Measurements from ENCODE around the gene BCL2. TPM values are rescaled to one million over a fixed set of nuclear protein-coding genes. Genes with fewer than 3 reads are reported as not detected.

BCL2 gene
- total and polyA plus RNA-seq, 9 of the 15 experiments (the other 6 are each of a cell fraction or from before 2014, with no cell fraction given), result 0.10 to 1.1 (median 0.65) TPM

DNA sequence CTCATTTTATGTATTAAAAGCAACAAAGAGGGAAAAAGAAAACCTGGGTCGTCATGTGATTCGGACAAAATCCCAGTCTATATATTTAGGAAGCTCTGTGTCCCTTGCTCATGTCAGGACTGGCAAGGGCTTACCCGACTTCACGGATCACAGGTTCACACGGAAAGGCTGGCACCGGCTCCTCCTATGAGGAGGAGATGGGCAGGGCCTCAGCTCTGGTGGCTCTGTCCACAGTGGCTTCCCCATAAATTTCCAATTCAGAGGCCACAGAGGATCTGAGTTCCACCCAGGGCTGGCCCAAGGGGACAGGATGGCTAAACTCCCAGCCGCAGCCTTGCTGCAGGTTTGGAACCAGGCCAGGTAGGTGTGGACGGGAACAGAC is 186.8 kb downstream of the BCL2 start:
- no peaks in the 10 kb centered on the region for H3K79me2 ChIP-seq (ENCODE audit: control insufficient read depth, insufficient read depth, low read length)
- no peaks in the 10 kb centered on the region for H3K4me1 ChIP-seq (replicated peaks in 1 of 2; ENCODE audit: control insufficient read depth in 2 of 2, insufficient read depth in 2 of 2, low read length in 2 of 2)
- no peaks in the 10 kb centered on the region for H3K9me1 ChIP-seq (ENCODE audit: control insufficient read depth, insufficient read depth, low read length)
- ATAC-seq (no peak), DNase-seq (ENCODE audit: extremely low read depth in 1 of 4, low spot score in 3 of 4) (no peak), FAIRE-seq (no peak)
- no peak overlapping the region for H3K4me3 ChIP-seq
- intact Hi-C loops (cut with micrococcal nuclease), result loop anchor here (5.0 to 10.0 kb wide), 2 partner anchors 82 to 189 kb away; no protein-coding TSS in a partner anchor
- ChIA-PET POLR2A (interaction anchor here (0.5 to 0.7 kb wide), 2 partner anchors 311 to 436 kb away, joined by 3 read pairs; no protein-coding TSS in a partner anchor), CTCF (ENCODE audit: low intra/inter-chr PET ratio) (no interaction called here)
- H2AFZ ChIP-seq (ENCODE audit: low read depth, low read length), result no peak overlapping the region
- no TSS peak for BruUV-seq (replicated peaks)
- no peaks in the 10 kb centered on the region for H3K36me3 ChIP-seq (ENCODE audit: control insufficient read depth, insufficient read depth, low read length)
- no peaks in the 10 kb centered on the region for H4K20me1 ChIP-seq (replicated peaks; ENCODE audit: control insufficient read depth, insufficient read depth, low read length)
- no peak overlapping the region for H3K27ac ChIP-seq (ENCODE audit: extremely low read depth, low read depth, low read length)
- peaks cover 0 to 12% of the 10 kb centered on the region in 2 experiments; a peak in 1 of 5 replicates for H3K27me3 ChIP-seq (ENCODE audit: control insufficient read depth in 2 of 2, insufficient read depth in 2 of 2, low read length in 2 of 2)
- no peaks in the 10 kb centered on the region for H3K9me3 ChIP-seq (replicated peaks; ENCODE audit: control insufficient read depth, insufficient read depth, low read depth, low read length)
- no peak overlapping the region for H3K4me2 ChIP-seq (ENCODE audit: insufficient read depth, low read length)
- 0% methylated on average over 7 of the region's 8 CpGs for WGBS (ENCODE audit: insufficient coverage, low coverage, missing lambda C conversion rate)
- H3K9ac ChIP-seq (ENCODE audit: insufficient read depth in 1 of 2, low read depth in 2 of 2, low read length in 2 of 2), result no peak overlapping the region
- in situ Hi-C loops (cut with MboI), result loop anchor here (10.0 kb wide), 1 partner anchor 302 kb away; no protein-coding TSS in a partner anchor
- TF ChIP-seq ZNF311 (CRISPR knock-in tag; IDR thresholded peaks at IDR 0.05) (no peak), HNRNPK (IDR thresholded peaks at IDR 0.05; ENCODE audit: low read depth, low read length, poor library complexity, severe bottlenecking) (no peak), BMI1 (IDR thresholded peaks at IDR 0.05; ENCODE audit: low read length) (no peak), TARDBP (IDR thresholded peaks at IDR 0.05) (no peak), EGR1 (conservative IDR thresholded peaks at IDR 0.05) (no peak), PHB2 (IDR thresholded peaks at IDR 0.05; ENCODE audit: low read depth) (no peak), HDAC2 (IDR thresholded peaks at IDR 0.05) (no peak), NFE2L1 (tag; IDR thresholded peaks at IDR 0.05; ENCODE audit: borderline replicate concordance, low read depth) (no peak)
- TF ChIP-seq, protein P1, sequence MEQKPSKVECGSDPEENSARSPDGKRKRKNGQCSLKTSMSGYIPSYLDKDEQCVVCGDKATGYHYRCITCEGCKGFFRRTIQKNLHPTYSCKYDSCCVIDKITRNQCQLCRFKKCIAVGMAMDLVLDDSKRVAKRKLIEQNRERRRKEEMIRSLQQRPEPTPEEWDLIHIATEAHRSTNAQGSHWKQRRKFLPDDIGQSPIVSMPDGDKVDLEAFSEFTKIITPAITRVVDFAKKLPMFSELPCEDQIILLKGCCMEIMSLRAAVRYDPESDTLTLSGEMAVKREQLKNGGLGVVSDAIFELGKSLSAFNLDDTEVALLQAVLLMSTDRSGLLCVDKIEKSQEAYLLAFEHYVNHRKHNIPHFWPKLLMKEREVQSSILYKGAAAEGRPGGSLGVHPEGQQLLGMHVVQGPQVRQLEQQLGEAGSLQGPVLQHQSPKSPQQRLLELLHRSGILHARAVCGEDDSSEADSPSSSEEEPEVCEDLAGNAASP (IDR thresholded peaks at IDR 0.05), result no peak
- TF ChIP-seq, protein P2, sequence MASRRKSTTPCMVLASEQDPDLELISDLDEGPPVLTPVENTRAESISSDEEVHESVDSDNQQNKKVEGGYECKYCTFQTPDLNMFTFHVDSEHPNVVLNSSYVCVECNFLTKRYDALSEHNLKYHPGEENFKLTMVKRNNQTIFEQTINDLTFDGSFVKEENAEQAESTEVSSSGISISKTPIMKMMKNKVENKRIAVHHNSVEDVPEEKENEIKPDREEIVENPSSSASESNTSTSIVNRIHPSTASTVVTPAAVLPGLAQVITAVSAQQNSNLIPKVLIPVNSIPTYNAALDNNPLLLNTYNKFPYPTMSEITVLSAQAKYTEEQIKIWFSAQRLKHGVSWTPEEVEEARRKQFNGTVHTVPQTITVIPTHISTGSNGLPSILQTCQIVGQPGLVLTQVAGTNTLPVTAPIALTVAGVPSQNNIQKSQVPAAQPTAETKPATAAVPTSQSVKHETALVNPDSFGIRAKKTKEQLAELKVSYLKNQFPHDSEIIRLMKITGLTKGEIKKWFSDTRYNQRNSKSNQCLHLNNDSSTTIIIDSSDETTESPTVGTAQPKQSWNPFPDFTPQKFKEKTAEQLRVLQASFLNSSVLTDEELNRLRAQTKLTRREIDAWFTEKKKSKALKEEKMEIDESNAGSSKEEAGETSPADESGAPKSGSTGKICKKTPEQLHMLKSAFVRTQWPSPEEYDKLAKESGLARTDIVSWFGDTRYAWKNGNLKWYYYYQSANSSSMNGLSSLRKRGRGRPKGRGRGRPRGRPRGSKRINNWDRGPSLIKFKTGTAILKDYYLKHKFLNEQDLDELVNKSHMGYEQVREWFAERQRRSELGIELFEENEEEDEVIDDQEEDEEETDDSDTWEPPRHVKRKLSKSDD (conservative IDR thresholded peaks at IDR 0.05; ENCODE audit: low read length), result no peak

Measured in K562 (cell line).